ENCODE measurements around the gene NOSIP. TPM values are rescaled to one million over a fixed set of nuclear protein-coding genes. Genes with fewer than 3 reads are reported as not detected.
A peak's percentile ranks its signal among the peaks of the same experiment; 100 is the strongest.

Gene NOSIP
- total and polyA plus RNA-seq, 8 donors = 18.1 to 354 (median 87.3) TPM

- Histone ChIP-seq H3K36me3 (peaks cover 35 to 64% (median 58%) of the 10 kb centered on the region in 4 donors), H3K4me3 (no peak overlapping the region), H3K4me1 (peaks cover 29 to 67% (median 48%) of the 10 kb centered on the region in 4 donors), H3K9me3 (no peaks in the 10 kb centered on the region), H3K27me3 (no peaks in the 10 kb centered on the region), H3K27ac (no peak overlapping the region)
- intact Hi-C loops (cut with DNase I; ENCODE audit: low total_unique reads) = no loop called here
- no peak for DNase-seq
- WGBS, 5 donors = 80 to 87% (median 85%) methylated on average over 7 of the region's 7 CpGs
- TF ChIP-seq POLR2A (IDR thresholded peaks at IDR 0.05) (no peak), CTCF (IDR thresholded peaks at IDR 0.05) (no peak), EP300 (IDR thresholded peaks at IDR 0.05) (no peak), POLR2AphosphoS5 (IDR thresholded peaks at IDR 0.05) (no peak)
Measured at GRCh38 chr19:49558591-49558990, 21.8 kb downstream of the NOSIP start.

GRCh38 chr19:49557641-49558325 is 22.6 kb downstream of the NOSIP start:
- intact Hi-C loops (cut with DNase I; ENCODE audit: low total_unique reads) = no loop called here
- H3K27ac ChIP-seq = no peak overlapping the region
- peaks cover 35 to 64% (median 57%) of the 10 kb centered on the region in 4 donors for H3K36me3 ChIP-seq
- peaks cover 32 to 75% (median 54%) of the 10 kb centered on the region in 4 donors for H3K4me1 ChIP-seq
- DNase-seq = no peak
- H3K9me3 ChIP-seq = no peaks in the 10 kb centered on the region
- TF ChIP-seq POLR2A (IDR thresholded peaks at IDR 0.05) = no peak
- TF ChIP-seq CTCF (IDR thresholded peaks at IDR 0.05) = no peak
- TF ChIP-seq POLR2AphosphoS5 (IDR thresholded peaks at IDR 0.05) = no peak
- TF ChIP-seq EP300 (IDR thresholded peaks at IDR 0.05) = no peak
- no peak overlapping the region for H3K4me3 ChIP-seq
- H3K27me3 ChIP-seq = no peaks in the 10 kb centered on the region
- 85 to 94% (median 90%) methylated on average over 17 to 18 of the region's 18 CpGs for WGBS, 5 donors

- TF ChIP-seq POLR2A (IDR thresholded peaks at IDR 0.05) (no peak), CTCF (IDR thresholded peaks at IDR 0.05) (no peak)
- peaks cover 35 to 64% (median 54%) of the 10 kb centered on the region in 4 donors for H3K36me3 ChIP-seq
- 75 to 87% (median 82%) methylated on average over 32 to 66 of the region's 66 CpGs for WGBS, 5 donors
- H3K27ac ChIP-seq = peak overlapping the region in 4 of 5 donors; percentile 15 to 85 (median 64)
- intact Hi-C loops (cut with DNase I; ENCODE audit: low total_unique reads) = no loop called here
- no peaks in the 10 kb centered on the region for H3K9me3 ChIP-seq
- no peaks in the 10 kb centered on the region for H3K27me3 ChIP-seq
- DNase-seq = peak in 1 of 2 donors; percentile 88
- H3K4me3 ChIP-seq = peak overlapping the region in 2 of 4 donors; percentile 19 to 21
- peaks cover 32 to 76% (median 58%) of the 10 kb centered on the region in 4 donors for H3K4me1 ChIP-seq
Measured at GRCh38 chr19:49556412-49557398, 23.7 kb downstream of the NOSIP start.
